HepG2 (cell line): ENCODE data around the gene LAMB4. TPM values are rescaled to one million over a fixed set of nuclear protein-coding genes. Genes with fewer than 3 reads are reported as not detected.

Experiments used
- ARHGAP35 ChIP-seq: sonication (generic); formaldehyde crosslinking; IDR thresholded peaks from 2 replicates; pipeline ENCODE4 v1.9.0; 2022; ENCODE audit warnings: mild to moderate bottlenecking, inconsistent platforms, moderate library complexity, missing genetic modification reagents, borderline replicate concordance
- ARNT ChIP-seq: fragments of 450-650 bp; IDR thresholded peaks from 2 replicates; pipeline ENCODE4 v1.6.1; 2017
- ARNTL ChIP-seq: sonication (generic); formaldehyde crosslinking; IDR thresholded peaks from 2 replicates; pipeline ENCODE4 v1.4.0; 2020; ENCODE audit warnings: mild to moderate bottlenecking, missing genetic modification reagents
- CCDC6 ChIP-seq: sonication (generic); formaldehyde crosslinking; IDR thresholded peaks from 2 replicates; pipeline ENCODE4 v1.8.1; 2022; ENCODE audit warnings: mild to moderate bottlenecking, missing genetic modification reagents, moderate library complexity
- EZH2 ChIP-seq: conservative IDR thresholded peaks from 2 replicates; pipeline ENCODE4 v1.6.1; 2012; ENCODE audit warnings: mild to moderate bottlenecking, low read depth, low read length, moderate library complexity
- MEIS1 ChIP-seq: sonication (generic); formaldehyde crosslinking; IDR thresholded peaks from 2 replicates; pipeline ENCODE4 v1.9.0; 2021; ENCODE audit warnings: mild to moderate bottlenecking, missing genetic modification reagents, moderate library complexity, borderline replicate concordance
- NKX3-1 ChIP-seq: sonication (generic); formaldehyde crosslinking; IDR thresholded peaks from 2 replicates; pipeline ENCODE4 v1.5.0; 2020; ENCODE audit warnings: missing genetic modification reagents
- NRL ChIP-seq: sonication (generic); formaldehyde crosslinking; IDR thresholded peaks from 2 replicates; pipeline ENCODE4 v1.5.0; 2020; ENCODE audit warnings: missing genetic modification reagents, mild to moderate bottlenecking, moderate library complexity, borderline replicate concordance
- TEAD2 ChIP-seq: sonication (generic); formaldehyde crosslinking; IDR thresholded peaks from 2 replicates; pipeline ENCODE4 v1.9.0; 2021; ENCODE audit warnings: missing genetic modification reagents
- TEAD3 ChIP-seq: optimal IDR thresholded peaks from 2 replicates; pipeline ENCODE3; 2016; ENCODE audit warnings: borderline replicate concordance
- ZMAT3 ChIP-seq: sonication (generic); formaldehyde crosslinking; conservative IDR thresholded peaks from 2 replicates; pipeline ENCODE4 v1.7.0; 2021; ENCODE audit warnings: missing genetic modification reagents
- ZNF121 ChIP-seq: sonication (generic); formaldehyde crosslinking; IDR thresholded peaks from 2 replicates; pipeline ENCODE4 v1.5.0; 2020; ENCODE audit warnings: mild to moderate bottlenecking, missing genetic modification reagents
- ZNF207 ChIP-seq: fragments of 450-650 bp; IDR thresholded peaks from 2 replicates; pipeline ENCODE4 v1.6.1; 2016; ENCODE audit warnings: antibody characterized with exemption, borderline replicate concordance
- ZNF292 ChIP-seq: sonication (generic); formaldehyde crosslinking; IDR thresholded peaks from 2 replicates; pipeline ENCODE4 v1.8.1; 2022; ENCODE audit warnings: mild to moderate bottlenecking, low read depth, missing genetic modification reagents, borderline replicate concordance
- ZNF773 ChIP-seq: sonication (generic); formaldehyde crosslinking; IDR thresholded peaks from 2 replicates; pipeline ENCODE4 v1.4.0; 2020; ENCODE audit warnings: missing genetic modification reagents, borderline replicate concordance
- ZNF790 ChIP-seq: sonication (generic); formaldehyde crosslinking; IDR thresholded peaks from 2 replicates; pipeline ENCODE4 v1.8.0; 2022; ENCODE audit warnings: missing genetic modification reagents, mild to moderate bottlenecking, borderline replicate concordance
- ZNF841 ChIP-seq: sonication (generic); formaldehyde crosslinking; IDR thresholded peaks from 2 replicates; pipeline ENCODE4 v1.8.1; 2023; ENCODE audit warnings: missing genetic modification reagents, borderline replicate concordance
- ZNF878 ChIP-seq: sonication (generic); formaldehyde crosslinking; IDR thresholded peaks from 2 replicates; pipeline ENCODE4 v1.8.1; 2023; ENCODE audit warnings: mild to moderate bottlenecking, missing genetic modification reagents, moderate library complexity
- ZNF879 ChIP-seq: sonication (generic); formaldehyde crosslinking; IDR thresholded peaks from 2 replicates; pipeline ENCODE4 v1.8.1; 2023; ENCODE audit warnings: missing genetic modification reagents
- polyA plus RNA-seq, 8 experiments: library from polyadenylated mRNA; depleted of rRNA in 3 of 8; stranded (reverse) in 7 of 8; unstranded in 1 of 8; fragments of >200 nt; fragmentation: Illumina TruSeq in 4 of 8; extraction: Trizol in 4 of 8; gene quantifications; 2 replicates each; pipeline versions ENCODE4 v1.2.1 to v1.2.3, GENCODE V29; 2011 to 2016; ENCODE audit warnings: low read depth in 4 of 8, missing spikeins in 1 of 8, mixed read lengths in 1 of 8; ENCODE audit not compliant: insufficient read depth in 1 of 8
- total RNA-seq, 5 experiments: library from RNA; depleted of rRNA; stranded (reverse); fragments of >200 nt; fragmentation: Illumina TruSeq; extraction: Trizol; gene quantifications; 2 replicates each; pipeline ENCODE4 v1.2.3, GENCODE V29; 2016; ENCODE audit warnings: low read depth in 1 of 5
- TF ChIP-seq, protein P1 (sequence below): sonication (generic); formaldehyde crosslinking; IDR thresholded peaks from 2 replicates; pipeline ENCODE4 v1.9.0; 2022; ENCODE audit warnings: low read depth, missing genetic modification reagents
- TF ChIP-seq, protein P2 (sequence below): sonication (generic); formaldehyde crosslinking; IDR thresholded peaks from 2 replicates; pipeline ENCODE4 v1.5.0; 2020; ENCODE audit warnings: missing genetic modification reagents, mild to moderate bottlenecking, borderline replicate concordance
- TF ChIP-seq, protein P3 (sequence below): sonication (generic); formaldehyde crosslinking; IDR thresholded peaks from 2 replicates; pipeline ENCODE4 v1.4.0; 2020; ENCODE audit warnings: missing genetic modification reagents

LAMB4 gene
- total and polyA plus RNA-seq, 2 of the 13 experiments (the other 11 are each of a cell fraction or from before 2014, with no cell fraction given): 0.05 TPM; not detected in 1

DNA sequence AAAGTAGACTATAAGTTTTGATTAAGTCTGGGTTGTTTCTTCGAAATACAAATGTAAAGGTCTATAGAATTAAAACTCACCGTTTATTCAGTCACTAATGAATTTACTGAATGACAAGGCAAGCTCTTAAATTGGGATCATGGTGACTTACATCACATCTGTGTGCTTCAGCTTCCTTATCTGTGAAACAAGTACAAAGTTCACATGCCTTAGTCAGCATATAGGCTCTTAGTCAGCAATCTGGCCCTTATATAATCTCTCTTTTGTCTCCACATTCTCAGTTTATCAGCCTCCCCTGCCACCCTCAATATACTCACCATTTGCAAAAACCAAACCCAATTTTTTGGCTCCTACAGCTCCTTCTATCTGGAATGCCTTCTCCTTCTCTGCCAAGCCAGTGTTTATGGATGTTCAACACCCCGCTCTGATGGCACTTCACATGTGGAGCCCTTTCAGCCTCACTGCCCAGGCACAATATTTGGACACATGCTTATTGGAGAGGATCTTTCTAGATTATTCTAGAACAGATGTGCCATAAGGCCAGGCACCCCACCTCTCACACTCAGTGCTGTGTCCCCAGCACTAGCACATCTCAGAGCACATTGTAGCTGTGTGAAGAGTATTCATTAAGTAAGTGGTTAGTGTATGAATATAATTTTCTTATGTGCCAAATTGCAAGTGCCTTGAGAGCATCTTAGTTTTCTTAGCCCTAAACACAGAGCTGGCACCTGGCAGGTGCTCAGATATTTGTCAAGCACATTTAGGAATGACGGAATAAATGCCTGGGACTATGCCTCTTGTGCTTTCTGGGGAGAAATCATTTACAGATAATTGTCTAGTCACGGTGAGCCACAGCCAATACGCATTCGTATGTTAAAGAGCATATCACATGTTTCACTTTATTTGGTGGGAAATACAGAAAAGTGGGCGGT is 117.4 kb downstream of the LAMB4 start (continued):
- TF ChIP-seq TEAD3 (CRISPR knock-in tag) (peak; percentile 78), ZNF841 (CRISPR knock-in tag) (no peak), TEAD2 (CRISPR knock-in tag) (no peak), EZH2 (no peak), CCDC6 (CRISPR knock-in tag) (no peak), MEIS1 (CRISPR knock-in tag) (no peak), ZNF121 (no peak), ZNF207 (no peak), ZNF879 (CRISPR knock-in tag) (no peak), ZNF773 (no peak), ZNF878 (CRISPR knock-in tag) (0 out of 2 replicates have a peak, but pooled peaks have one; percentile 34), NRL (no peak), NKX3-1 (CRISPR knock-in tag) (no peak), ZNF790 (no peak), ZMAT3 (no peak), ARNTL (no peak), ARHGAP35 (CRISPR knock-in tag) (no peak), ZNF292 (CRISPR knock-in tag) (peak; percentile 50; the same call in 1 of the 2 replicates), ARNT (no peak)
- TF ChIP-seq, protein P1, sequence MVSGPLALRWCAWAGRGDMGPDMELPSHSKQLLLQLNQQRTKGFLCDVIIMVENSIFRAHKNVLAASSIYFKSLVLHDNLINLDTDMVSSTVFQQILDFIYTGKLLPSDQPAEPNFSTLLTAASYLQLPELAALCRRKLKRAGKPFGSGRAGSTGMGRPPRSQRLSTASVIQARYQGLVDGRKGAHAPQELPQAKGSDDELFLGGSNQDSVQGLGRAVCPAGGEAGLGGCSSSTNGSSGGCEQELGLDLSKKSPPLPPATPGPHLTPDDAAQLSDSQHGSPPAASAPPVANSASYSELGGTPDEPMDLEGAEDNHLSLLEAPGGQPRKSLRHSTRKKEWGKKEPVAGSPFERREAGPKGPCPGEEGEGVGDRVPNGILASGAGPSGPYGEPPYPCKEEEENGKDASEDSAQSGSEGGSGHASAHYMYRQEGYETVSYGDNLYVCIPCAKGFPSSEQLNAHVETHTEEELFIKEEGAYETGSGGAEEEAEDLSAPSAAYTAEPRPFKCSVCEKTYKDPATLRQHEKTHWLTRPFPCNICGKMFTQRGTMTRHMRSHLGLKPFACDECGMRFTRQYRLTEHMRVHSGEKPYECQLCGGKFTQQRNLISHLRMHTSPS (CRISPR knock-in tag): no peak
- TF ChIP-seq, protein P2, sequence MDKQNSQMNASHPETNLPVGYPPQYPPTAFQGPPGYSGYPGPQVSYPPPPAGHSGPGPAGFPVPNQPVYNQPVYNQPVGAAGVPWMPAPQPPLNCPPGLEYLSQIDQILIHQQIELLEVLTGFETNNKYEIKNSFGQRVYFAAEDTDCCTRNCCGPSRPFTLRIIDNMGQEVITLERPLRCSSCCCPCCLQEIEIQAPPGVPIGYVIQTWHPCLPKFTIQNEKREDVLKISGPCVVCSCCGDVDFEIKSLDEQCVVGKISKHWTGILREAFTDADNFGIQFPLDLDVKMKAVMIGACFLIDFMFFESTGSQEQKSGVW: no peak
- TF ChIP-seq, protein P3, sequence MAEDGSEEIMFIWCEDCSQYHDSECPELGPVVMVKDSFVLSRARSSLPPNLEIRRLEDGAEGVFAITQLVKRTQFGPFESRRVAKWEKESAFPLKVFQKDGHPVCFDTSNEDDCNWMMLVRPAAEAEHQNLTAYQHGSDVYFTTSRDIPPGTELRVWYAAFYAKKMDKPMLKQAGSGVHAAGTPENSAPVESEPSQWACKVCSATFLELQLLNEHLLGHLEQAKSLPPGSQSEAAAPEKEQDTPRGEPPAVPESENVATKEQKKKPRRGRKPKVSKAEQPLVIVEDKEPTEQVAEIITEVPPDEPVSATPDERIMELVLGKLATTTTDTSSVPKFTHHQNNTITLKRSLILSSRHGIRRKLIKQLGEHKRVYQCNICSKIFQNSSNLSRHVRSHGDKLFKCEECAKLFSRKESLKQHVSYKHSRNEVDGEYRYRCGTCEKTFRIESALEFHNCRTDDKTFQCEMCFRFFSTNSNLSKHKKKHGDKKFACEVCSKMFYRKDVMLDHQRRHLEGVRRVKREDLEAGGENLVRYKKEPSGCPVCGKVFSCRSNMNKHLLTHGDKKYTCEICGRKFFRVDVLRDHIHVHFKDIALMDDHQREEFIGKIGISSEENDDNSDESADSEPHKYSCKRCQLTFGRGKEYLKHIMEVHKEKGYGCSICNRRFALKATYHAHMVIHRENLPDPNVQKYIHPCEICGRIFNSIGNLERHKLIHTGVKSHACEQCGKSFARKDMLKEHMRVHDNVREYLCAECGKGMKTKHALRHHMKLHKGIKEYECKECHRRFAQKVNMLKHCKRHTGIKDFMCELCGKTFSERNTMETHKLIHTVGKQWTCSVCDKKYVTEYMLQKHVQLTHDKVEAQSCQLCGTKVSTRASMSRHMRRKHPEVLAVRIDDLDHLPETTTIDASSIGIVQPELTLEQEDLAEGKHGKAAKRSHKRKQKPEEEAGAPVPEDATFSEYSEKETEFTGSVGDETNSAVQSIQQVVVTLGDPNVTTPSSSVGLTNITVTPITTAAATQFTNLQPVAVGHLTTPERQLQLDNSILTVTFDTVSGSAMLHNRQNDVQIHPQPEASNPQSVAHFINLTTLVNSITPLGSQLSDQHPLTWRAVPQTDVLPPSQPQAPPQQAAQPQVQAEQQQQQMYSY: no peak
